NCI-H524 treated with DMSO at 0.1 percent for 48 hours (cell line): ENCODE results near the gene FHL3.

ENCODE experiments used
- DNase-seq: peaks from one replicate; lab custom pipeline; 2025; lab: John Stamatoyannopoulos, UW

Gene FHL3

GRCh38 chr1:38012363-38013226 lies 7.3 kb upstream of the FHL3 start, which contains the start of gene UTP11:
Gene UTP11 (plus strand): TSS chr1:38012734. CDS start chr1:38012803, 69 bp downstream.
- peak; percentile 96 for DNase-seq

GRCh38 chr1:38009841-38010180 lies 4.5 kb upstream of the FHL3 start:
- no peak for DNase-seq

DNA sequence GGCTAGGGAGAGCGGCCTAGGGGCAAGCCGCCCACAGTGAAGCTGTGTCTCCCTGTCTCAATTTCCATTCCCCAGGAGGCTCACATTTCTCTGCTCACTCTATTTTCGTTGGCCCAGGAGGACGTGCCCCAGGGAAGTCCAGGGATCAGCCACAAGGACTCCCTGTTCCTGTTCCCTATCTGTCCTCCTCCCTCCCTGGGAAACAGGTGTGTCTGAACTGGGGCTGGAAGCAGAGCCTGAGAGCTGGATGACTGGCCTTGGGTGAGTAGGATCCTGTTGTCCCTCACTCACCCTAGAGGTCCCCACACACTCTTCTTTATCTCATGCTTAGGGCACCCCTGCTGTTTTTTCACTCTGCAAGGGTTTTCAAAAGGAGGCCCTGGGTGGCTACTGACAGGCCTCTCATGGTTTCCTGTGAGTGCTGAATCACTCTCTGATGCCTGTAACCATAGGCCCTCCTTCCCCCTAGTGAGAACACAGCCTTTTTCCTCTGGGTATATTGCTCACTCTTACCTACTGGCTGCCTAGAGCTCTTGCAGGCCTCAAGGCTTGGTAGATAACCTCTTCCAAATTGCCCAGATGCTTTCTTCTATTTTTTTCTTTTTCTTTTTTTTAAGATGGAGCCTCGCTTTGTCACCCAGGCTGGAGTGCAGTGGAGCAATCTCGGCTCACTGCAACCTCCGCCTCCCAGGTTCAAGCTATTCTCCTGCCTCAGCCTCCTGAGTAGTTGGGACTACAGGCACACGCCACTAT lies 4.0 kb upstream of the FHL3 start:
- DNase-seq: no peak

DNA sequence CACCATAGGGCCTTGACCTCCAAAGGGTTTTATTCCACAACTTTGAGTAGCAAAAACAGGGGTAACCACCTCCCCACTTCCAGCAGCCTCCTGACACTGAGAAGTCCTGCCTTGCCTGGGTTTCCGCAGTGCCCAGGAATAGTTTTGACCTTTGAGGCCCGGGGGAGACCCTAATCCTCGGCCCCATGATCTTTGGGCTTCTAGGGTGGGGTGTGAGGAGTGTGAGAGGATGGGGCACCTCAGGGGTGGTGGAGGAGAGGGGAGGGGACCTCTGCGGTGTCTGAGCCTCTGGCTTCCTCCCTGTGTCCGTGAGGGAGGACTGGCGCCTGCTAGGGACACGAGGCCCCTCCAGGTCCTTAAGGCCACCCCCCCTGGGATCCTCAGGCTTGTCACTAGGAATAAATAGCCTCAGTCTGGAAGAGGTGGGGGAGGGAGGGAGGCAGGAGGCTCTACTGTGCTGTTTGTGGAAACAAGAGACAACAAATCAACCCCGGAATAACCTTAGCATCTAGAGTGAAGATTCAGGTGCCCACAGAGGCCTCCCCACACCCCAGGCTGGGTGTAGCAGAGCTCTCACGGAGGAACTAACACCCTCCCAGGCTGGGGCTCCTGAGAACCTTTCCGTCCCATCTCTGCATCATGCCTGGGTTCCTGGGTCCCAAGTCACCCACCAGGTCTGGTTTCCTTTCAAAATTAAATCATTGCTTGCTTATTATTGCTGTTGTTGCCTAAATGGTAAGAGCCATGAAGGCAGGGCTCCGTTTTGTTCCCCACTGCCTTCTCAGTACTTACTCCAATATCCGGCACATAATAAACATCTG lies 904 bp upstream of the FHL3 start:
- no peak for DNase-seq

GRCh38 chr1:38004284-38005108 lies 818 bp downstream of the FHL3 start:
- DNase-seq: no peak

DNA sequence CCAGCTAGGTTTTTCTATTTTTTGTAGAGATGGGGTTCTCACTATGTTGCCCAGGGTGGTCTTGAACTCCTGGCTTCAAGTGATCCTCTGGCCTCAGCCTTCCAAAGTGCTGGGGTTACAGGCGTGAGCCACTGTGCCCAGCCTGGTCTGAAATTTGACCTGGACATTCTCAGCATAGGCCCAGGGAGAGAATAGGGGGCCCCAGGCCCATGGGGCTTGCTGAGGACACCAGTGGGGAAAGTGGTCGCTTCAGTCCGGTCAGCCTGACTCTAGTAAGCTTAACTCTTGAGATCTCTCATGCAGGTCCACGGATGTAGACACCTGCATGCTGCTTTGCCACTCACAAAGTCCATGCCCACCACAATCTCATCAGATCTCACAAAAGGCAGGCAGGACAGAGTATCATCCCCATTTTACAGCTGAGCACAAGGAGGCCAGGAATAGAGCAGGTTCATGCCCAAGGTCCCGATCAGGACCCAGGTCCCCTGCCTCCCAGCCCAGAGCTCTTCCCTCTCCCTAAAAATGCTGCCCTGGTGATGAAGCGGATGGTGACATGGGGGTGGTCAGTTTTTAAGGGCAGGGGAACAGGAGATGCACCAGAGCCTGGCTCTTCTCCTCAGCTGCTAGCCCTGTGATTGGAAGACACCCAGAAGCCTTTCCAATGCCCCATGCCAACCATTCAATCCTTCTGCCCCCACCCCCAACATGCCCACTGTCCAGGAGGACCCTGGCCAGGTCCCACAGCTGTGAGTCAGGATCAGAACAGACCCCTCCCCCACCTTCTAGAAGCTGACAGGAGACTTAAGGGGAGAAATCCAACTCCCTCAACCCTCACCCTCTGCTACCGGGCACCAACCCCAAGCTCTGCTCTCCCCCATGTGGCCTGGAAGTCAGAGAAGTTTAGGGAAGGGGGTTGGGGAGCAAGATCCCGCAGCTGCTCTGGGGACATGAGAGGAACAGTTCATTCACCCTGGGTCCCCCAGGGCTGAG lies 1.8 kb downstream of the FHL3 start:
- DNase-seq: no peak

GRCh38 chr1:38000529-38001455 lies 4.5 kb downstream of the FHL3 start:
- no peak for DNase-seq

DNA sequence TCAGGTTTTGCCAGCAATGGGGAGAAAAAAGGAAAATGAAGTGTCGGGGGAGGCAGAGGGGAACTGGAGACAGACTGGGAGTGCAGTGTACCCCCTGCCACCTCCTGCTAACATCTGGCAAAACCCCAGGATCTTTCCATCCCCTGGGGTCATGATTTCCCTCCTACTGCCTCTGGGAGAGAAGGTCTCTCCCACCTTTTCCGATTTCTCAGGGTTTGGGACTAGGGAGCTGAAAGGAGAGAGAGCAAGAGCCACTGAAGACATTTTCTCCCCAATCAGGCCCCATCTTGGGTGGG lies 5.1 kb downstream of the FHL3 start:
- no peak for DNase-seq

- no peak for DNase-seq
Measured at GRCh38 chr1:37999430-38000232, 5.7 kb downstream of the FHL3 start.

DNA sequence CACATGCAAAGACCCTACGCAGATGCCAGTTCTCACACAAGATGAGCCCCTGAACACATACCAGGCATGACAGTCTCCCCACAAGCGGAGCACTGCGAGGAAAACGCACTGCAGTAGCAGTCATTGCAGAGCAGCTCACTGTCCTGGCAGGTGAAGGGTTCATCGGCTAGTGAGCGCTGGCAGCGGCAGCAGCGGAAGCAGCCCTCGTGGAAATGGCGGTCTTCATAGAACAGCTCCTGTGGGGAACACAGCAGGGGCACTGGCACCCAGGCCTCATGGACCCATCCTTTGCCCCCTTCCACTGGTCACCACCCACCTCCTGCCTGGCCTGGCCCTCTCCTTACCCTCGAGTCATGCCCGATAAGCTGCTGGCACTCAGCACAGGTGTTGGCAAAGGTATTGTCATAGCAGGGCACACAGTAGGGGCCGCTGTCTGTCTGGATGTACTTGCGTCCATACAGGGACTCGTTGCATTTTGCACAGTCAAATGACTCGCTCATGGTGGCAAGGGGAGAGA lies 6.3 kb downstream of the FHL3 start:
- DNase-seq: no peak

- no peak for DNase-seq
Measured at GRCh38 chr1:37998089-37998808, 7.1 kb downstream of the FHL3 start.

- no peak for DNase-seq
Measured at GRCh38 chr1:37997256-37998088, 7.8 kb downstream of the FHL3 start.

GRCh38 chr1:37995751-37996345 lies 9.5 kb downstream of the FHL3 start:
- DNase-seq: no peak

GRCh38 chr1:37994886-37995566 lies 10.3 kb downstream of the FHL3 start:
- no peak for DNase-seq

GRCh38 chr1:37989361-37989930 lies 15.9 kb downstream of the FHL3 start:
- no peak for DNase-seq
